Hepatocyte (in vitro differentiated cells): ENCODE results near the gene ANO4.

ENCODE experiments used
- CTCF ChIP-seq: fragments of 200-600 bp; sonication (generic); IDR thresholded peaks from 2 replicates; pipeline ENCODE4 v1.5.1; 2016; ENCODE audit warnings: antibody characterized with exemption, mild to moderate bottlenecking; ENCODE audit not compliant: poor library complexity
- EZH2 ChIP-seq: fragments of 200-600 bp; sonication (generic); IDR thresholded peaks from 2 replicates; pipeline ENCODE4 v1.6.1; 2016; ENCODE audit warnings: antibody characterized with exemption, mild to moderate bottlenecking, borderline replicate concordance
- EZH2phosphoT487 ChIP-seq: fragments of 200-600 bp; sonication (generic); IDR thresholded peaks from one replicate; pipeline ENCODE4 v1.6.1; 2018; ENCODE audit warnings: antibody characterized with exemption, mild to moderate bottlenecking, low read depth, moderate library complexity; ENCODE audit not compliant: unreplicated experiment, severe bottlenecking

GRCh38 chr12:100896192-100896591, 101.6 kb downstream of the ANO4 start:
- TF ChIP-seq CTCF, result no peak
- no peak for TF ChIP-seq EZH2
- TF ChIP-seq EZH2phosphoT487, result no peak
